GM12878 (cell line): ENCODE data around the gene ISLR2. TPM values are rescaled to one million over a fixed set of nuclear protein-coding genes. Genes with fewer than 3 reads are reported as not detected.

ENCODE experiments used
- ATAC-seq: fragments of 200-7000 bp; cut with Tn5 transposase; 3 replicates; pipeline ENCODE4 v1.9.1; 2020; ENCODE audit warnings: mild to moderate bottlenecking, moderate library complexity
- BruUV-seq: library from RNA; stranded (reverse); fragments of 400-500 nt; replicated peaks from 2 replicates; lab custom pipeline; 2021; lab: Mats Ljungman, UMichigan
- CTCF ChIA-PET: fragments of 300-600 bp; sonication (Branson Sonifier 250); formaldehyde crosslinking; extraction: SDS; loops from one replicate; lab custom pipeline; 2021; ENCODE audit warnings: inconsistent platforms; lab: Yijun Ruan, JAX
- POLR2A ChIA-PET: fragments of 350-600 bp; formaldehyde crosslinking; extraction: SDS; loops from one replicate; lab custom pipeline; 2021; ENCODE audit warnings: inconsistent platforms; lab: Charles Lee
- RAD21 ChIA-PET: fragments of 300-600 bp; sonication (Branson Sonifier 250); formaldehyde crosslinking; loops from one replicate; lab custom pipeline; 2023; ENCODE audit warnings: antibody characterized with exemption; ENCODE audit not compliant: unreplicated experiment; lab: Charles Lee
- SMC1A ChIA-PET: fragments of 300-600 bp; sonication (Branson Sonifier 250); formaldehyde crosslinking; loops from one replicate; lab custom pipeline; 2023; ENCODE audit not compliant: unreplicated experiment, uncharacterized antibody; lab: Charles Lee
- DNase-seq: peaks from one replicate; pipeline ENCODE4 v3.0.0-alpha.2; 2011; ENCODE audit warnings: low read depth, low spot score
- FAIRE-seq: peaks from 3 replicates; lab custom pipeline; 2011; peaks lifted over from hg19 to GRCh38; lab: Jason Lieb, UNC
- H2AFZ ChIP-seq: 2 replicates; pipeline ENCODE4 v1.6.0; 2011; ENCODE audit warnings: low read depth, low read length, control low read depth; ENCODE audit not compliant: control insufficient read depth
- H3K27ac ChIP-seq: 2 replicates; pipeline ENCODE4 v1.5.1; 2011; ENCODE audit warnings: control low read depth; ENCODE audit not compliant: control insufficient read depth, insufficient read depth
- H3K27me3 ChIP-seq, 2 experiments: replicated peaks in 1 of 2; 2 replicates each; pipeline versions ENCODE4 v1.6.0 to v1.6.1; 2011; ENCODE audit warnings: low read length in 1 of 2; ENCODE audit not compliant: control insufficient read depth in 2 of 2, insufficient read depth in 2 of 2
- H3K36me3 ChIP-seq, 2 experiments: 2 replicates each; pipeline ENCODE4 v1.5.1; 2011; ENCODE audit warnings: low read length in 1 of 2; ENCODE audit not compliant: control insufficient read depth in 2 of 2, insufficient read depth in 2 of 2
- H3K4me1 ChIP-seq: 2 replicates; pipeline ENCODE4 v1.6.1; 2011; ENCODE audit warnings: mild to moderate bottlenecking, low read length, moderate library complexity, mixed read lengths; ENCODE audit not compliant: control insufficient read depth, insufficient read depth
- H3K4me2 ChIP-seq: 2 replicates; pipeline ENCODE4 v1.6.0; 2011; ENCODE audit warnings: control low read depth; ENCODE audit not compliant: control insufficient read depth, insufficient read depth
- H3K4me3 ChIP-seq: fragments of 200-600 bp; sonication (generic); 2 replicates; pipeline ENCODE4 v1.5.1; 2016
- H3K79me2 ChIP-seq: 2 replicates; pipeline ENCODE4 v1.6.0; 2011; ENCODE audit warnings: low read length; ENCODE audit not compliant: control insufficient read depth, insufficient read depth
- H3K9ac ChIP-seq: 2 replicates; pipeline ENCODE4 v1.8.0; 2011; ENCODE audit warnings: low read length, control low read depth, mixed read lengths; ENCODE audit not compliant: control insufficient read depth, insufficient read depth
- H3K9me3 ChIP-seq: replicated peaks from 3 replicates; pipeline ENCODE4 v1.5.1; 2011; ENCODE audit warnings: mild to moderate bottlenecking, low read length; ENCODE audit not compliant: control insufficient read depth, insufficient read depth
- H4K20me1 ChIP-seq: 2 replicates; pipeline ENCODE4 v1.6.0; 2011; ENCODE audit not compliant: control insufficient read depth, insufficient read depth
- BCL11A ChIP-seq: IDR thresholded peaks from 2 replicates; pipeline ENCODE4 v1.6.1; 2011; ENCODE audit warnings: low read depth, low read length
- HCFC1 ChIP-seq: fragments of 150-350 bp; IDR thresholded peaks from 2 replicates; pipeline ENCODE4 v1.6.1; 2014; ENCODE audit warnings: low read length
- KDM1A ChIP-seq: fragments of 200-600 bp; sonication (generic); IDR thresholded peaks from 2 replicates; pipeline ENCODE4 v1.6.1; 2016; ENCODE audit warnings: borderline replicate concordance
- KLF5 ChIP-seq: fragments of 450-650 bp; IDR thresholded peaks from 2 replicates; pipeline ENCODE4 v1.6.1; 2014; ENCODE audit warnings: mild to moderate bottlenecking; ENCODE audit not compliant: partially characterized antibody
- LARP7 ChIP-seq: fragments of 450-650 bp; IDR thresholded peaks from 2 replicates; pipeline ENCODE4 v1.6.1; 2017; ENCODE audit warnings: mild to moderate bottlenecking
- MTA2 ChIP-seq: fragments of 450-650 bp; IDR thresholded peaks from 2 replicates; pipeline ENCODE4 v1.6.1; 2016; ENCODE audit warnings: low read depth, mild to moderate bottlenecking, moderate library complexity
- NBN ChIP-seq: fragments of 450-650 bp; IDR thresholded peaks from 2 replicates; pipeline ENCODE4 v1.6.1; 2016
- NFXL1 ChIP-seq: fragments of 450-650 bp; IDR thresholded peaks from 2 replicates; pipeline ENCODE4 v1.6.1; 2017; ENCODE audit warnings: antibody characterized with exemption, mild to moderate bottlenecking, borderline replicate concordance
- NFYA ChIP-seq: IDR thresholded peaks from 2 replicates; pipeline ENCODE4 v1.6.1; 2011; ENCODE audit warnings: low read depth, mild to moderate bottlenecking, low read length, improper control_type of control experiment, borderline replicate concordance
- RAD51 ChIP-seq: fragments of 450-650 bp; IDR thresholded peaks from 2 replicates; pipeline ENCODE4 v1.6.1; 2016; ENCODE audit warnings: moderate library complexity, mild to moderate bottlenecking, inconsistent platforms
- SIN3A ChIP-seq: IDR thresholded peaks from 2 replicates; pipeline ENCODE4 v1.6.1; 2012; ENCODE audit warnings: low read depth, low read length, improper control_type of control experiment
- SMARCA5 ChIP-seq: fragments of 450-650 bp; IDR thresholded peaks from 2 replicates; pipeline ENCODE4 v1.6.1; 2017; ENCODE audit warnings: mild to moderate bottlenecking
- SREBF1 ChIP-seq: IDR thresholded peaks from 2 replicates; pipeline ENCODE4 v1.6.1; 2012; ENCODE audit warnings: mild to moderate bottlenecking, low read length
- WRNIP1 ChIP-seq: IDR thresholded peaks from 2 replicates; pipeline ENCODE4 v1.6.1; 2011; ENCODE audit warnings: low read depth, low read length, improper control_type of control experiment, borderline replicate concordance
- WGBS: methylation state at CpG from one replicate; pipeline ENCODE4 v1.1.6; 2016; ENCODE audit warnings: low lambda C conversion rate; ENCODE audit not compliant: insufficient replicate concordance, insufficient coverage; ENCODE audit errors: missing lambda C conversion rate; 5-methylcytosine and 5-hydroxymethylcytosine counted together
- in situ Hi-C: fragments of 300-500 bp; cut with MboI; formaldehyde crosslinking; loops from 9 replicates; pipeline ENCODE4 v1.14.3; 2018; ENCODE audit warnings: mixed read lengths
- intact Hi-C: fragments of 100-400 bp; cut with micrococcal nuclease; formaldehyde crosslinking; loops from one replicate; pipeline ENCODE4 v1.14.2; 2022; ENCODE audit not compliant: unreplicated experiment
- polyA plus RNA-seq, 11 experiments: library from polyadenylated mRNA; depleted of rRNA in 4 of 11; unstranded in 6 of 11; stranded (reverse) in 5 of 11; fragments of >200 nt; fragmentation: Nextera tagmentation in 4 of 11; fragmentation: Illumina TruSeq in 1 of 11; extraction: Ambion mirVana in 4 of 11; extraction: Trizol in 1 of 11; gene quantifications; 1 replicate in 1 of 11; 2 replicates in 10 of 11; pipeline versions ENCODE4 v1.2.1 to v1.2.3, GENCODE V29; 2011 to 2016; ENCODE audit warnings: inconsistent platforms in 2 of 11, missing spikeins in 2 of 11, low read depth in 1 of 11
- total RNA-seq, 4 experiments: library from RNA; depleted of rRNA in 3 of 4; stranded (reverse); fragments of >200 nt in 3 of 4; fragmentation: Illumina TruSeq in 1 of 4; extraction: Trizol in 1 of 4; gene quantifications; 2 replicates each; pipeline versions ENCODE4 v1.2.1 to v1.2.3, GENCODE V29; 2013 to 2021
- TF ChIP-seq, protein P1 (sequence below): fragments of 450-650 bp; IDR thresholded peaks from 2 replicates; pipeline ENCODE4 v1.6.1; 2017; ENCODE audit warnings: mild to moderate bottlenecking, low read depth, inconsistent platforms; ENCODE audit not compliant: poor library complexity, severe bottlenecking

The ISLR2 gene
- total and polyA plus RNA-seq, 10 of the 15 experiments (the other 5 are each of a cell fraction or from before 2014, with no cell fraction given): 0.04 to 0.21 (median 0.07) TPM; not detected in 4

DNA sequence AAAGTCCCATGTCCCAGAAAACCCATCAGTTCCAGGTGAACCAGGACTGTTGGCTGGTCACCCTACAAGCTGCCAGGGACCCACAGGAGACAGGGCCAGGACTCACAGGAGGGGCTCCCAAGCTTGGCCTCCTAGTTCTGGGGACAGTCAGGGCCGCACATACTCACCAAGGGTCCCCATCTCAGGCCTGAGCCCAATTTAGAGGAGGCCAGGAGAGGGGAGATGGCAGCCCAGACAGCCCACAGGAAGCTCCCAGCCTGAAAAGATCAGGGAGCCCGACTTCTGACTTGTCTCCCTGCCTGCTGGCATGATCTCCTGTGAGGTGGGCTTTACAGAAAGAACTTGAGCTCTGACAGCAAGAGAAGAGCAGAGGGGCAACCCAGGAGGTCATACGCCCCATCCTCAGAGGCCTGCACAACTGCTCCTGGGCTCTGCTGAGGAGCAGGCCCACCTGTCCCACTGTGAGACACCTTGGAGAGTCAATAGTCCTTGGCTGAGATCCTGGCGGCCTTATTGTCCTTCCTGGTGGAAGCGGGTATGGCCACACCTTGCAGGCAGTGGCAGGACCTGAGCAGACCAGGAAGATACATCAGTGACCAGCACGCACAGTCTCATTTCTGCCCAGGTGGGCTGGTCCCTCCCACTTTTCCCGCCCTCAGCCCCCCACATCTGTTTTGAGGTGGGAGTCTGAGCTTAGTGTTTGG is 40.6 kb downstream of the ISLR2 start:
- Histone ChIP-seq H3K4me1 (peaks cover 17% of the 10 kb centered on the region), H3K4me3 (no peak overlapping the region), H3K36me3 (no peaks in the 10 kb centered on the region), H3K4me2 (no peak overlapping the region), H3K27me3 (no peaks in the 10 kb centered on the region), H3K27ac (no peak overlapping the region), H3K79me2 (no peaks in the 10 kb centered on the region), H3K9ac (no peak overlapping the region), H3K9me3 (no peaks in the 10 kb centered on the region), H2AFZ (no peak overlapping the region), H4K20me1 (no peaks in the 10 kb centered on the region)
- ATAC-seq (no peak), DNase-seq (no peak), FAIRE-seq (no peak)
- ChIA-PET POLR2A (no interaction called here), CTCF (no interaction called here), RAD21 (no interaction called here), SMC1A (no interaction called here)
- in situ Hi-C loops: no loop called here
- intact Hi-C loops: no loop called here
- 65% methylated on average over 7 of the region's 7 CpGs for WGBS
- BruUV-seq: no TSS peak
- no peak for TF ChIP-seq WRNIP1
- TF ChIP-seq NFYA: no peak
- no peak for TF ChIP-seq NBN
- TF ChIP-seq, protein P1, sequence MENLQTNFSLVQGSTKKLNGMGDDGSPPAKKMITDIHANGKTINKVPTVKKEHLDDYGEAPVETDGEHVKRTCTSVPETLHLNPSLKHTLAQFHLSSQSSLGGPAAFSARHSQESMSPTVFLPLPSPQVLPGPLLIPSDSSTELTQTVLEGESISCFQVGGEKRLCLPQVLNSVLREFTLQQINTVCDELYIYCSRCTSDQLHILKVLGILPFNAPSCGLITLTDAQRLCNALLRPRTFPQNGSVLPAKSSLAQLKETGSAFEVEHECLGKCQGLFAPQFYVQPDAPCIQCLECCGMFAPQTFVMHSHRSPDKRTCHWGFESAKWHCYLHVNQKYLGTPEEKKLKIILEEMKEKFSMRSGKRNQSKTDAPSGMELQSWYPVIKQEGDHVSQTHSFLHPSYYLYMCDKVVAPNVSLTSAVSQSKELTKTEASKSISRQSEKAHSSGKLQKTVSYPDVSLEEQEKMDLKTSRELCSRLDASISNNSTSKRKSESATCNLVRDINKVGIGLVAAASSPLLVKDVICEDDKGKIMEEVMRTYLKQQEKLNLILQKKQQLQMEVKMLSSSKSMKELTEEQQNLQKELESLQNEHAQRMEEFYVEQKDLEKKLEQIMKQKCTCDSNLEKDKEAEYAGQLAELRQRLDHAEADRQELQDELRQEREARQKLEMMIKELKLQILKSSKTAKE: no peak
- TF ChIP-seq KDM1A: no peak
- TF ChIP-seq SREBF1: no peak
- TF ChIP-seq SMARCA5: no peak
- no peak for TF ChIP-seq KLF5
- no peak for TF ChIP-seq BCL11A
- TF ChIP-seq RAD51: no peak
- no peak for TF ChIP-seq HCFC1
- TF ChIP-seq NFXL1: no peak
- no peak for TF ChIP-seq MTA2
- no peak for TF ChIP-seq SIN3A
- no peak for TF ChIP-seq LARP7
